MM.1S (cell line): ENCODE data around the gene RFC2.
A peak's percentile ranks its signal among the peaks of the same experiment; 100 is the strongest.
"Not testable (repeated sequence)": the region's sequence is repeated elsewhere in the genome, so short reads cannot be mapped to it uniquely, and the experiment has no call there.

Experiments used
- DNase-seq: peaks from one replicate; pipeline ENCODE4 v3.0.0-alpha.2; 2015
- H2AFZ ChIP-seq: fragments of 300-600 bp; sonication (generic); 2 replicates; pipeline ENCODE4 v1.6.0; 2016; ENCODE audit warnings: antibody characterized with exemption, low read length
- H3F3A ChIP-seq: fragments of 300-600 bp; sonication (generic); 2 replicates; pipeline ENCODE4 v1.6.1; 2016; ENCODE audit warnings: mild to moderate bottlenecking, antibody characterized with exemption, low read length, moderate library complexity, mixed read lengths; ENCODE audit not compliant: insufficient read depth
- H3K27ac ChIP-seq: fragments of 300-600 bp; sonication (generic); 2 replicates; pipeline ENCODE4 v1.5.1; 2016; ENCODE audit warnings: mild to moderate bottlenecking, low read length
- H3K27me3 ChIP-seq: fragments of 300-600 bp; sonication (generic); replicated peaks from 2 replicates; pipeline ENCODE4 v1.6.0; 2016; ENCODE audit warnings: low read length; ENCODE audit not compliant: insufficient read depth
- H3K36me3 ChIP-seq: fragments of 300-600 bp; sonication (generic); replicated peaks from 2 replicates; pipeline ENCODE4 v1.6.1; 2016; ENCODE audit warnings: mild to moderate bottlenecking, low read length, mixed read lengths; ENCODE audit not compliant: insufficient read depth
- H3K4me1 ChIP-seq: fragments of 300-600 bp; sonication (generic); 2 replicates; pipeline ENCODE4 v1.6.1; 2016; ENCODE audit warnings: low read length, mixed read lengths
- H3K4me2 ChIP-seq: fragments of 300-600 bp; sonication (generic); 2 replicates; pipeline ENCODE4 v1.6.0; 2016; ENCODE audit warnings: low read depth, low read length
- H3K4me3 ChIP-seq: fragments of 300-600 bp; sonication (generic); 2 replicates; pipeline ENCODE4 v1.5.1; 2016; ENCODE audit warnings: low read length, mixed read lengths
- H3K79me2 ChIP-seq: fragments of 300-600 bp; sonication (generic); 2 replicates; pipeline ENCODE4 v1.6.1; 2016; ENCODE audit warnings: mixed run types, low read length, mixed read lengths
- H3K9ac ChIP-seq: fragments of 300-600 bp; sonication (generic); 2 replicates; pipeline ENCODE4 v1.6.1; 2016; ENCODE audit warnings: low read length, mixed read lengths
- H3K9me2 ChIP-seq: fragments of 300-600 bp; sonication (generic); replicated peaks from 2 replicates; pipeline ENCODE4 v1.6.1; 2016; ENCODE audit warnings: mild to moderate bottlenecking, low read length, mixed read lengths; ENCODE audit not compliant: insufficient read depth
- H3K9me3 ChIP-seq: fragments of 300-600 bp; sonication (generic); replicated peaks from 2 replicates; pipeline ENCODE4 v1.6.1; 2016; ENCODE audit warnings: mild to moderate bottlenecking, low read length, mixed read lengths; ENCODE audit not compliant: insufficient read depth
- H4K20me1 ChIP-seq: fragments of 300-600 bp; sonication (generic); 2 replicates; pipeline ENCODE4 v1.6.1; 2016; ENCODE audit warnings: mild to moderate bottlenecking, low read length, moderate library complexity, mixed read lengths; ENCODE audit not compliant: insufficient read depth
- CTCF ChIP-seq: fragments of 300-600 bp; sonication (generic); IDR thresholded peaks from 2 replicates; pipeline ENCODE4 v1.5.1; 2016; ENCODE audit warnings: antibody characterized with exemption, low read length, mixed read lengths
- EZH2 ChIP-seq: fragments of 300-600 bp; sonication (generic); optimal IDR thresholded peaks from 2 replicates; pipeline ENCODE3; 2017; ENCODE audit warnings: low read depth, mild to moderate bottlenecking, antibody characterized with exemption, low read length, mixed read lengths
- EZH2phosphoT487 ChIP-seq: fragments of 300-600 bp; sonication (generic); IDR thresholded peaks from 2 replicates; pipeline ENCODE4 v1.6.1; 2018; ENCODE audit warnings: antibody characterized with exemption, low read length

Gene RFC2

GRCh38 chr7:74262639-74263398, 8.6 kb upstream of the RFC2 start:
- Histone ChIP-seq H3K4me2 (no peak overlapping the region), H3F3A (no peaks in the 10 kb centered on the region), H3K36me3 (no peaks in the 10 kb centered on the region), H3K27me3 (peaks cover 7% of the 10 kb centered on the region; the same call in 1 of the 2 replicates), H3K9me3 (no peaks in the 10 kb centered on the region), H3K79me2 (no peaks in the 10 kb centered on the region), H4K20me1 (no peaks in the 10 kb centered on the region), H3K9me2 (no peaks in the 10 kb centered on the region), H3K4me1 (no peaks in the 10 kb centered on the region), H3K27ac (no peak overlapping the region), H3K9ac (no peak overlapping the region), H3K4me3 (no peak overlapping the region), H2AFZ (no peak overlapping the region)
- DNase-seq = no peak
- no peak for TF ChIP-seq EZH2
- TF ChIP-seq EZH2phosphoT487 = no peak
- TF ChIP-seq CTCF = no peak

- Histone ChIP-seq H4K20me1 (no peaks in the 10 kb centered on the region), H3K9ac (no peak overlapping the region), H3K27ac (no peak overlapping the region), H3K9me3 (no peaks in the 10 kb centered on the region), H3K4me2 (no peak overlapping the region), H3K36me3 (no peaks in the 10 kb centered on the region), H2AFZ (no peak overlapping the region), H3K4me1 (peaks cover 7% of the 10 kb centered on the region; the same call in 1 of the 2 replicates), H3K9me2 (no peaks in the 10 kb centered on the region), H3K27me3 (peaks cover 7% of the 10 kb centered on the region; the same call in 1 of the 2 replicates), H3K79me2 (peaks cover 5% of the 10 kb centered on the region), H3F3A (peaks cover 10% of the 10 kb centered on the region), H3K4me3 (no peak overlapping the region)
- no peak for TF ChIP-seq CTCF
- no peak for DNase-seq
Observed at GRCh38 chr7:74258639-74259038, 4.4 kb upstream of the RFC2 start.

GRCh38 chr7:74256491-74257408, 2.6 kb upstream of the RFC2 start:
- H3F3A ChIP-seq = peaks cover 10% of the 10 kb centered on the region

GRCh38 chr7:74255461-74255860, 1.3 kb upstream of the RFC2 start:
- Histone ChIP-seq H3F3A (peaks cover 10% of the 10 kb centered on the region), H3K4me2 (peak overlapping the region; percentile 75; the same call in 1 of the 2 replicates), H3K4me1 (peaks cover 13% of the 10 kb centered on the region; the same call in 1 of the 2 replicates), H3K79me2 (peaks cover 26% of the 10 kb centered on the region)
- not testable (repeated sequence) for H3K9me3 ChIP-seq, DNase-seq, H3K36me3 ChIP-seq, H2AFZ ChIP-seq, H3K9me2 ChIP-seq, H3K9ac ChIP-seq, H4K20me1 ChIP-seq, H3K27me3 ChIP-seq, H3K27ac ChIP-seq, H3K4me3 ChIP-seq

More at GRCh38 chr7:74256491-74257408, 2.6 kb upstream of the RFC2 start:
- Histone ChIP-seq H3K9me3 (no peaks in the 10 kb centered on the region), H3K27me3 (no peaks in the 10 kb centered on the region; the same call in 1 of the 2 replicates), H4K20me1 (no peaks in the 10 kb centered on the region), H3K36me3 (no peaks in the 10 kb centered on the region; the same call in 1 of the 2 replicates), H2AFZ (no peak overlapping the region), H3K4me1 (peaks cover 13% of the 10 kb centered on the region; the same call in 1 of the 2 replicates), H3K27ac (no peak overlapping the region), H3K79me2 (peaks cover 20% of the 10 kb centered on the region), H3K4me3 (no peak overlapping the region), H3K9ac (no peak overlapping the region), H3K9me2 (no peaks in the 10 kb centered on the region), H3K4me2 (no peak overlapping the region)
- no peak for DNase-seq
- TF ChIP-seq EZH2 = no peak
- no peak for TF ChIP-seq CTCF
- TF ChIP-seq EZH2phosphoT487 = no peak
